ENCODE results near the gene BRS3.

The BRS3 gene

GRCh38 chrX:136496186-136496763 is 8.5 kb downstream of the BRS3 start:
- DNase-seq: no peak

GRCh38 chrX:136496764-136497555 is 9.2 kb downstream of the BRS3 start:
- peak; percentile 75 to 92 for DNase-seq

GRCh38 chrX:136497556-136498052 is 9.9 kb downstream of the BRS3 start, which contains the start of gene HTATSF1:
Gene HTATSF1 (plus strand): TSS chrX:136497592. CDS start chrX:136497685, 93 bp downstream.
- no peak for DNase-seq

GRCh38 chrX:136519069-136519468 is 31.3 kb downstream of the BRS3 start:
- DNase-seq: no peak

GRCh38 chrX:136523770-136524169 is 36.0 kb downstream of the BRS3 start:
- no peak for DNase-seq

GRCh38 chrX:136525738-136526606 is 38.2 kb downstream of the BRS3 start:
- peak; percentile 66 to 83 for DNase-seq

- DNase-seq: no peak
Observed at GRCh38 chrX:136528645-136529315, 41.0 kb downstream of the BRS3 start.

- no peak for DNase-seq
Observed at GRCh38 chrX:136529795-136530194, 42.0 kb downstream of the BRS3 start.

- no peak for DNase-seq
Observed at GRCh38 chrX:136531951-136532350, 44.2 kb downstream of the BRS3 start, which contains the start of gene VGLL1. Gene VGLL1 (plus strand): TSS chrX:136532215. CDS start chrX:136536021, 3,806 bp downstream.

GRCh38 chrX:136534131-136534530 is 46.4 kb downstream of the BRS3 start:
- no peak for DNase-seq

- DNase-seq: no peak
Observed at GRCh38 chrX:136538811-136539210, 51.1 kb downstream of the BRS3 start.

- no peak for DNase-seq
Observed at GRCh38 chrX:136540226-136540625, 52.5 kb downstream of the BRS3 start.

GRCh38 chrX:136541294-136541693 is 53.5 kb downstream of the BRS3 start:
- no peak for DNase-seq

- DNase-seq: no peak
Observed at GRCh38 chrX:136542281-136542680, 54.5 kb downstream of the BRS3 start.

Measured in NCI-H446 (cell line).